HL-60 (cell line): ENCODE results near the gene CFAP58.

Source experiments
- TF ChIP-seq, protein P1 (sequence below): IDR thresholded peaks from one replicate; pipeline ENCODE4 v1.5.1; 2011; ENCODE audit warnings: low read length, control low read depth, inconsistent platforms; ENCODE audit not compliant: insufficient read depth
- TF ChIP-seq, protein P2 (sequence below): IDR thresholded peaks from 2 replicates; pipeline ENCODE4 v1.6.1; 2012; ENCODE audit warnings: low read depth; ENCODE audit not compliant: insufficient replicate concordance

DNA sequence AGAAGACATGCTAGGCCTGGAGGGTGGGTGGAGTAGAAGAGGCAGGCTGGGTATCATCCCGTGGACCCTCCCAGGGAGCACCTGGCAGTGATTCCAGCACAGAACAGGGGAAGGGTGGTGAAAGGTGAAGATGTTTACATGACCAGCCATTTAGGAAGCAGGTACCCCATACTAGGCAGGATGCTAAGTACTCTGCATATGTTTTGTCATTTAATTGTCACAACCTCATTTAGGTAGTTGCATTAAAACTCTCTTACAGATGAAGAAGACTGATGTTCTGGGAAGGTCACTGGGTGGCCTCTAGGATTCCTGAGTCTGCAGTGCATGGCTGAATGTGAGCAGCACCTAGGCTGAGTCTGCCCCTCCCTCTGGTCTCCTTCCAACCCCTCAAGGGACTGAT is 30.5 kb upstream of the CFAP58 start:
- TF ChIP-seq, protein P1, sequence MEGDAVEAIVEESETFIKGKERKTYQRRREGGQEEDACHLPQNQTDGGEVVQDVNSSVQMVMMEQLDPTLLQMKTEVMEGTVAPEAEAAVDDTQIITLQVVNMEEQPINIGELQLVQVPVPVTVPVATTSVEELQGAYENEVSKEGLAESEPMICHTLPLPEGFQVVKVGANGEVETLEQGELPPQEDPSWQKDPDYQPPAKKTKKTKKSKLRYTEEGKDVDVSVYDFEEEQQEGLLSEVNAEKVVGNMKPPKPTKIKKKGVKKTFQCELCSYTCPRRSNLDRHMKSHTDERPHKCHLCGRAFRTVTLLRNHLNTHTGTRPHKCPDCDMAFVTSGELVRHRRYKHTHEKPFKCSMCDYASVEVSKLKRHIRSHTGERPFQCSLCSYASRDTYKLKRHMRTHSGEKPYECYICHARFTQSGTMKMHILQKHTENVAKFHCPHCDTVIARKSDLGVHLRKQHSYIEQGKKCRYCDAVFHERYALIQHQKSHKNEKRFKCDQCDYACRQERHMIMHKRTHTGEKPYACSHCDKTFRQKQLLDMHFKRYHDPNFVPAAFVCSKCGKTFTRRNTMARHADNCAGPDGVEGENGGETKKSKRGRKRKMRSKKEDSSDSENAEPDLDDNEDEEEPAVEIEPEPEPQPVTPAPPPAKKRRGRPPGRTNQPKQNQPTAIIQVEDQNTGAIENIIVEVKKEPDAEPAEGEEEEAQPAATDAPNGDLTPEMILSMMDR = no peak
- TF ChIP-seq, protein P2, sequence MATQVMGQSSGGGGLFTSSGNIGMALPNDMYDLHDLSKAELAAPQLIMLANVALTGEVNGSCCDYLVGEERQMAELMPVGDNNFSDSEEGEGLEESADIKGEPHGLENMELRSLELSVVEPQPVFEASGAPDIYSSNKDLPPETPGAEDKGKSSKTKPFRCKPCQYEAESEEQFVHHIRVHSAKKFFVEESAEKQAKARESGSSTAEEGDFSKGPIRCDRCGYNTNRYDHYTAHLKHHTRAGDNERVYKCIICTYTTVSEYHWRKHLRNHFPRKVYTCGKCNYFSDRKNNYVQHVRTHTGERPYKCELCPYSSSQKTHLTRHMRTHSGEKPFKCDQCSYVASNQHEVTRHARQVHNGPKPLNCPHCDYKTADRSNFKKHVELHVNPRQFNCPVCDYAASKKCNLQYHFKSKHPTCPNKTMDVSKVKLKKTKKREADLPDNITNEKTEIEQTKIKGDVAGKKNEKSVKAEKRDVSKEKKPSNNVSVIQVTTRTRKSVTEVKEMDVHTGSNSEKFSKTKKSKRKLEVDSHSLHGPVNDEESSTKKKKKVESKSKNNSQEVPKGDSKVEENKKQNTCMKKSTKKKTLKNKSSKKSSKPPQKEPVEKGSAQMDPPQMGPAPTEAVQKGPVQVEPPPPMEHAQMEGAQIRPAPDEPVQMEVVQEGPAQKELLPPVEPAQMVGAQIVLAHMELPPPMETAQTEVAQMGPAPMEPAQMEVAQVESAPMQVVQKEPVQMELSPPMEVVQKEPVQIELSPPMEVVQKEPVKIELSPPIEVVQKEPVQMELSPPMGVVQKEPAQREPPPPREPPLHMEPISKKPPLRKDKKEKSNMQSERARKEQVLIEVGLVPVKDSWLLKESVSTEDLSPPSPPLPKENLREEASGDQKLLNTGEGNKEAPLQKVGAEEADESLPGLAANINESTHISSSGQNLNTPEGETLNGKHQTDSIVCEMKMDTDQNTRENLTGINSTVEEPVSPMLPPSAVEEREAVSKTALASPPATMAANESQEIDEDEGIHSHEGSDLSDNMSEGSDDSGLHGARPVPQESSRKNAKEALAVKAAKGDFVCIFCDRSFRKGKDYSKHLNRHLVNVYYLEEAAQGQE = no peak
